Right lobe of liver (tissue), 4 donors: Measurements from ENCODE around the gene PNPLA4.

Experiments used
- CTCF ChIP-seq, 4 donors: fragments of 200-600 bp in 3 of 4; fragments of 450-650 bp in 1 of 4; IDR thresholded peaks; one replicate each; pipeline versions ENCODE4 v1.5.1 to v1.8.0; 2016 to 2022; ENCODE audit warnings: antibody characterized with exemption in 4 of 4, mild to moderate bottlenecking in 2 of 4
- POLR2A ChIP-seq: fragments of 450-650 bp; IDR thresholded peaks from one replicate; pipeline ENCODE4 v1.6.1; 2017; ENCODE audit warnings: antibody characterized with exemption, mild to moderate bottlenecking
- donor health status: DM: no; HTN: no; CAD: no.
- donor health status: DM: no; HTN: no; CAD: no.
- donor health status: DM: no; HTN: yes; CAD: no.

GRCh38 chrX:7960246-7960645 lies 33.0 kb upstream of the PNPLA4 start:
- TF ChIP-seq CTCF (IDR thresholded peaks at IDR 0.05) (no peak), POLR2A (no peak)
